Activated CD4-positive, alpha-beta T cell treated with anti-CD3 and anti-CD28 coated beads, Interleukin-2, amount 10 ng/mL, durations not matched to agents 24 days and 14 days (primary cell): Measurements from ENCODE around the gene RCL1. TPM values are rescaled to one million over a fixed set of nuclear protein-coding genes. Genes with fewer than 3 reads are reported as not detected.
"Not testable (repeated sequence)": the region's sequence is repeated elsewhere in the genome, so short reads cannot be mapped to it uniquely, and the experiment has no call there.

Source experiments
- DNase-seq: peaks from one replicate; pipeline ENCODE4 v3.0.0; 2022
- H3K27ac Mint-ChIP-seq: one replicate; pipeline ENCODE4 v1.8.0; 2022; ENCODE audit warnings: mild to moderate bottlenecking, mixed read lengths
- H3K27me3 Mint-ChIP-seq: one replicate; pipeline ENCODE4 v1.8.0; 2022; ENCODE audit warnings: mixed read lengths
- H3K36me3 Mint-ChIP-seq: one replicate; pipeline ENCODE4 v1.8.0; 2022; ENCODE audit warnings: low read depth, mild to moderate bottlenecking, mixed read lengths
- H3K4me1 Mint-ChIP-seq: one replicate; pipeline ENCODE4 v1.8.0; 2021; ENCODE audit warnings: mixed read lengths
- H3K4me3 Mint-ChIP-seq: one replicate; pipeline ENCODE4 v1.8.0; 2022; ENCODE audit warnings: mild to moderate bottlenecking, moderate library complexity, mixed read lengths
- H3K9me3 Mint-ChIP-seq: one replicate; pipeline ENCODE4 v1.8.0; 2021; ENCODE audit warnings: mixed read lengths
- intact Hi-C: fragments of 100-400 bp; cut with micrococcal nuclease; formaldehyde crosslinking; loops from one replicate; pipeline ENCODE4 v1.15.1; 2023
- total RNA-seq: library from RNA; stranded (reverse); gene quantifications from 2 replicates; pipeline ENCODE4 v1.2.3, GENCODE V29; 2022

Gene RCL1
- total RNA-seq, 1 donor from 2014 or later, result 44.6 TPM

DNA sequence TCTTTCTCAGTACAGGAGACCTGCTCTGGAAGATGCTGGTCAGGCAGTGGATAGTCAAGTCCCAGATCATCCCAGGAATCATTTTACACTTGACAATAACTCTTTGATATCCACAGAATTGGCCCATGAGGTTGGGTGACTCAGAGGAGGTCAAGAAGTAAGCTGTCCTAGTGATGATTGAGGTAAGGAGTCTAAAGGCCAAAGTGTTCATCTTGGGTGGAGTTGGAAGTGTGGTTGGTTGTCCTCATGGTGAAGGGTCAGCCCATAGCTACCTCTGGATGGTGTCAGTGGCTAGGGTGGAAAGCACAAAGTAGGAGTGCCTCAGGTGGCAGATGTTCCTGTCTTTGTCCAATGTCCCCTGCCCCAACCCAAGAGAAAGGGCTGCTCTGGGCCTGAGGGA, 24.1 kb upstream of the RCL1 start:
- Mint-ChIP-seq H3K36me3 (no peaks in the 10 kb centered on the region), H3K27me3 (no peaks in the 10 kb centered on the region), H3K4me3 (no peak overlapping the region), H3K9me3 (no peaks in the 10 kb centered on the region), H3K27ac (no peak overlapping the region), H3K4me1 (peaks cover 7% of the 10 kb centered on the region)
- intact Hi-C loops, result loop anchor here (10.0 kb wide), 1 partner anchor 306 kb away; no protein-coding TSS in a partner anchor
- no peak for DNase-seq

DNA sequence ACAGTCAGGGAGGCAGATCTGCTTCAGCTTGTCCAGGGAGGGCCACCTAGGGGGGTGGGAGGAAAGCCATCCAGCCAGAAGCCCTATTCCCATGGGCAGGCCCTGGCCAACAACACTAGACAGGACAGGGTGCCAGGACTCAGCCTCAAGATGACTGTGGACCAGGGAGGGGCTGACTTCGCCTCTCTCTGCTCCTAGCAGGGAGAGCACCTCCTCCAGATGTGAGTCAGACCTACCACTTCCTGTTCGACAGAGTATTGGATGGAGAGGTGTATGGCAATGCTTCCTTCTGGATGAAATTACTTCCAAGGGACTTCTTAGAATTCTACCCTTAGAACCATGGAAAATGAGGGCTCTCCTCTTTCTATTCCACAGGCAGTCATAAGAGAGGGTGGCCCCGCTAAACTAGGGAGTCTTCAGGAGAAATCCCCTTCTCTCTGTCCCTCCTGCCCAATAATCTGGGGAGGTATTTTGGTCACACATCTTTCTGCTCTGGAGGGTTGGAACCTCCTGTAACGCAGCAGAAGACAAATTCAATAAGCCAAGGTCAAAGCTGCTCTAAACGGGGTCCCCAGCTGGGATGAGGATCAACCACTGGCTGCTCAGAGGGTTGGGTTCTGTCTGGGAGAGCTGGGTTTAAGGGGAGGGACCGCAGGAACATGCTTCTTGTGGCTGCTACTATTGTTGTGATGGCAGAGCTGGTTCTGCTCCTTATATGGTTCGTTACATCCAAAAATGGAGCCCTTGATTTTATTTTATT, 23.2 kb upstream of the RCL1 start:
- intact Hi-C loops, result loop anchor here (10.0 kb wide), 1 partner anchor 305 kb away; no protein-coding TSS in a partner anchor
- DNase-seq, result no peak

DNA sequence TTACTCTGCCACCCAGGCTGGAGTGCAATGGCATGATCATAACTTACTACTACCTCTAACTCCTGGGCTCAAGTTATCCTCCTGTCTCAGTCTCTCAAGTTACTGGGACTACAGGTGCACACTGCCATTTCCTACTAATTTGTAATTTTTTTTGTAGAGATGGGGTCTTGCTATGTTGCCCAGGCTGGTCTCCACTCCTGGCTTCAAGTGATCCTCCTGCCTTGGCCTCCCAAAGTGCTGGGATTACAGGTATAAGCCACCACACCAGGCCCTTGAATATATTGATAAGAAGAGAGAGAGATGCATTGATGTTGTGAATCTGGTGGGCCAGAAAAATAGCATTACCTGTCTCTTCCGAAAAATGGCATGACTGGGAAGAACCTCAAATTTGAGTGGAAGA, 21.0 kb upstream of the RCL1 start:
- H3K9me3 Mint-ChIP-seq, result peaks cover 3% of the 10 kb centered on the region
- H3K27me3 Mint-ChIP-seq, result no peaks in the 10 kb centered on the region
- H3K27ac Mint-ChIP-seq, result no peak overlapping the region
- peaks cover 7% of the 10 kb centered on the region for H3K4me1 Mint-ChIP-seq
- intact Hi-C loops, result no loop called here
- H3K36me3 Mint-ChIP-seq, result no peaks in the 10 kb centered on the region
- DNase-seq, result no peak
- H3K4me3 Mint-ChIP-seq, result no peak overlapping the region

More for the DNA sequence above, 23.2 kb upstream of the RCL1 start:
- Mint-ChIP-seq H3K4me1 (peaks cover 7% of the 10 kb centered on the region), H3K27me3 (no peaks in the 10 kb centered on the region), H3K27ac (no peak overlapping the region), H3K36me3 (no peaks in the 10 kb centered on the region), H3K9me3 (no peaks in the 10 kb centered on the region), H3K4me3 (no peak overlapping the region)

DNA sequence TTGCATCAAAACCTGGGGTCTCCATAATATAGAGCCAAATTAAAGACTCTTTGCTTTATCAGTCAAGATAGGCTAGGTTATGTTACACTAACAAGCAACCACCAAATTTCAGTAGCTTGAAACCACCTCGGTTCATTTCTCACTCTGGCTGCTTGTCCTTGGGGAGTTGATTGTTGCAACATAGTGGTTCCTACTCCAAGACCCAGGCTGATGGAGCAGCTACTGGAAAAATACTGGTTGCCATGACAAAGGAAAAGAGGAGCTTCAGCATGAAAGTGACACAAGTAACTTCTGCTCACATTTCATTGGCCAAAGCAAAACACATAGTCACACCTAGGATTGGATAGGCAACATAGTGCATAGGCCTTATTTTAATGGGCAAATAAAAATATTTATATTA, 18.5 kb upstream of the RCL1 start:
- H3K4me1 Mint-ChIP-seq, result peaks cover 5% of the 10 kb centered on the region

DNA sequence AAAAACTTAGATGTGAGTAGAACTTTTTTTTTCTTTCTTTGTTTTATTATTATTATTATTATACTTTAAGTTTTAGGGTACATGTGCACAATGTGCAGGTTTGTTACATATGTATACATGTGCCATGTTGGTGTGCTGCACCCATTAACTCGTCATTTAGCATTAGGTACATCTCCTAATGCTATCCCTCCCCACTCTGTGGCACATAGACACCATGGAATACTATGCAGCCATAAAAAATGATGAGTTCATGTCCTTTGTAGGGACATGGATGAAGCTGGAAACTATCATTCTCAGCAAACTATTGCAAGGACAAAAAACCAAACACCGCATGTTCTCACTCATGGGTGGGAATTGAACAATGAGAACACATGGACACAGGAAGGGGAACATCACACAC, 17.8 kb upstream of the RCL1 start:
- H3K27me3 Mint-ChIP-seq, H3K36me3 Mint-ChIP-seq, H3K4me3 Mint-ChIP-seq, H3K4me1 Mint-ChIP-seq, H3K9me3 Mint-ChIP-seq, H3K27ac Mint-ChIP-seq, DNase-seq, intact Hi-C loops: not testable (repeated sequence)

More for the DNA sequence above, 18.5 kb upstream of the RCL1 start:
- Mint-ChIP-seq H3K27ac (no peak overlapping the region), H3K27me3 (no peaks in the 10 kb centered on the region), H3K36me3 (no peaks in the 10 kb centered on the region), H3K4me3 (no peak overlapping the region), H3K9me3 (peaks cover 3% of the 10 kb centered on the region)
- DNase-seq, result no peak
- intact Hi-C loops, result no loop called here

DNA sequence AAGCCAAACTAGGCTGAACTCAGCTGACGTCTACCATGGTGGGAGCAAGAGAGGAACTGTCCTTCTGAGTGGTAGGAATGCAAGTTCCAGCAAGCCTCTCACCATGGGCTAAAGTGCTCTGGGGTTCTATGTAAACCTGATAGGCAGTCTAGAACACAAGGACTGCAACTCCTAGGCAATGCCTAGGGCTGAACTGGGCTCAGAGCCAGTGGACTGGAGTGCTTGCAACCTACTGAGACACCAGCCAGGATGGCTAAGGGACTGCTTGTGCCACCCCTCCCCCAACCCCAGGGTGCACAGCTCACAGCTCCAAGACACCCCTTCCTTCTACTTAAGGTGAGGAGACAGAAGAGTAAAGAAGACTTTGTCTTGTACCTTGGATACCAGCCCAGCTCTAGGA, 12.1 kb upstream of the RCL1 start:
- Mint-ChIP-seq H3K4me3 (no peak overlapping the region), H3K27me3 (peaks cover 6% of the 10 kb centered on the region), H3K36me3 (no peaks in the 10 kb centered on the region), H3K27ac (no peak overlapping the region), H3K4me1 (no peaks in the 10 kb centered on the region), H3K9me3 (peaks cover 4% of the 10 kb centered on the region)
- DNase-seq, result no peak
- intact Hi-C loops, result no loop called here

DNA sequence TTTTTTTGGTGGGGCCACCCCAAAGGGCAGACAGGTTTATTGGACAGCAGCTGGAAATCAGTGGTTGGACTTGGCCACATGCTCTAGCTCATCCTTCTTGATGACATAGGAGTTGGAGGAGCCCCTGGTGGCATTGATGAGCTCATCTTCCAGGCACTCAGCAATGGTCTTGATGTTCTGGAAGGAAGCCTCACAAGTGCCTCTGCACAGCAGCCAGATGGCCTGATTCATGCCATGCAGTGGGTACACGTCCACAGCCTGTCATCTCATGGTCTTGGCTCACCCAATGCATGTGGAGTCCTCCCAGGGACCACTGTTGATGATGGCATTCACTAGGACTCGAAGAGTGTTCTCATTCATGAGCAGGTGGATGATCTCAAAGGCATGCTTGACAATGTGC, 11.3 kb upstream of the RCL1 start:
- H3K9me3 Mint-ChIP-seq, result peaks cover 4% of the 10 kb centered on the region
- peaks cover 6% of the 10 kb centered on the region for H3K27me3 Mint-ChIP-seq
- H3K4me1 Mint-ChIP-seq, result no peaks in the 10 kb centered on the region
- H3K36me3 Mint-ChIP-seq, result no peaks in the 10 kb centered on the region
- H3K4me3 Mint-ChIP-seq, result no peak overlapping the region
- no peak overlapping the region for H3K27ac Mint-ChIP-seq
- no peak for DNase-seq
- intact Hi-C loops, result no loop called here

DNA sequence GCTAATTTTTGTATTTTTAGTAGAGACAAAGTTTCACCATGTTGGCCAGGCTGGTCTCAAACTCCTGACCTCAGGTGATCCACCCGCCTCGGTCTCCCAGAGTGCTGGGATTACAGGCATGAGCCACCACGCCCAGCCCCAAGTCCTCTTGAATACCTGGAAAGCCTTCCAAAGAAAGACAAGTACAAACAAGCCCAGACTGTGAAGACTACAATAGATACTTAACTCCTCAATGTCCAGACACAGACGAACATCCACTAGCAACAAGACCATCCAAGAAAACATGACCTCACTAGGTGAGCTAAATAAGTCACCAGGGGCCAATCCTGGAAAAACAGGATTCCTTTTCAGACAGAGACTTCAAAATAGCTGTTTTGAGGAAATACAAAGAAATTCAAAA, 9.6 kb upstream of the RCL1 start:
- H3K4me1 Mint-ChIP-seq, DNase-seq, H3K9me3 Mint-ChIP-seq, H3K4me3 Mint-ChIP-seq, H3K36me3 Mint-ChIP-seq, intact Hi-C loops, H3K27ac Mint-ChIP-seq: not testable (repeated sequence)
- H3K27me3 Mint-ChIP-seq, result peaks cover 17% of the 10 kb centered on the region

DNA sequence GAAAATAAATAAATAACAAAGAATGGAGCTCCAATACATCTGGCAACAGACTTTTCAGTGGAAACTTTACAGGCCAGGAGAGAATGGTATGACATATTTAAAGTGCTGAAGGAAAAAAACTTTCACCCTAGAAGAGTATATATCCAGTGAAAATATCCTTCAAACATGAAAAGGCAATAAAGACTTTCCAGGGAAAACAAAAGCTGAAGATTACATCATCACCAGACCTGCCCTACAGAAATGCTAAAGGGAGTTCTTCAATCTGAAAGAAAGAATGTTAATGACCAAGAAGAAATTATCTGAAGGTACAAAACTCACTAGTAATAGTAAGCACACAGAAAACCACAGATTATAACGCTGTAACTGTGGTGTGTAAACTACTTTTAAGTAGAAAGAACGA, 8.3 kb upstream of the RCL1 start:
- Mint-ChIP-seq H3K4me1 (peaks cover 7% of the 10 kb centered on the region), H3K4me3 (no peak overlapping the region), H3K27me3 (peaks cover 16% of the 10 kb centered on the region), H3K9me3 (peaks cover 8% of the 10 kb centered on the region), H3K36me3 (no peaks in the 10 kb centered on the region), H3K27ac (no peak overlapping the region)
- no peak for DNase-seq
- intact Hi-C loops, result no loop called here

DNA sequence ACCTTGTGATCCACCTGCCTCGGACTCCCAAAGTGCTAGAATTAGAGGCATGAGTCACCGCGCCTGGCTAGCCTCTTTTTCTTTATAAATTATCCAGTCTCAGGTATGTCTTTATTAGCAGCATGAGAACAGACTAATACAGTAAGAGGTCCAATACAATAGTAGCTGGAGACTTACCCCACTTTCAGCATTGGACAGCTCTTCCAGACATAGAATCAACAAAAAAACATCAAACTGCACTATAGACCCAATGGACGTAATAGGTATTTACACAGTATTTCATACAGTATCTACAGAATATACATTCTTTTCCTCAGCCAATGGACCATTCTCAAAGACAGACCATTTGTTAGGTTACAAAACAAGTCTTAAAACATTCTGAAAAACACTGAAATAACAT, 6.1 kb upstream of the RCL1 start:
- Mint-ChIP-seq H3K9me3 (peaks cover 8% of the 10 kb centered on the region), H3K36me3 (no peaks in the 10 kb centered on the region), H3K27me3 (peaks cover 22% of the 10 kb centered on the region), H3K27ac (no peak overlapping the region), H3K4me1 (peaks cover 16% of the 10 kb centered on the region), H3K4me3 (no peak overlapping the region)
- intact Hi-C loops, result no loop called here
- DNase-seq, result no peak

DNA sequence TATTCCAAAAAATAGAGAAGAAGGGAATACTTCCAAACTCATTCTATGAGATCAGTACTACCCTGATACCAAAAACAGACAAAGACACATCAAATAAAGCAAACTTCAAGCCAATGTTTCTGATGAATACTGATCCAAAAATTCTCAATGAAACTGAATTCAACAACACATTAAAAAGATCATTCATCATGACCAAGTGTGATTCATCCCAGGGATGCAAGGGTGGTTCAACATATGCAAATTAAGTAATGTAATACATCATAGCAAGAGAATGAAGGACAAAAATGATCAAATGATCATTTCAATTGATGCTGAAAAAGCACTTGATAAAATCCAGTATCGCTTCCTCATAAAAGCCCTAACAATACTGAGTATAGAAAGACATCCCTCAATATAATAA, 4.9 kb upstream of the RCL1 start:
- Mint-ChIP-seq H3K4me1 (peaks cover 21% of the 10 kb centered on the region), H3K4me3 (no peak overlapping the region), H3K27ac (peak overlapping the region; percentile 39), H3K36me3 (no peaks in the 10 kb centered on the region), H3K9me3 (peaks cover 4% of the 10 kb centered on the region), H3K27me3 (peaks cover 22% of the 10 kb centered on the region)
- intact Hi-C loops, result no loop called here
- DNase-seq, result no peak

DNA sequence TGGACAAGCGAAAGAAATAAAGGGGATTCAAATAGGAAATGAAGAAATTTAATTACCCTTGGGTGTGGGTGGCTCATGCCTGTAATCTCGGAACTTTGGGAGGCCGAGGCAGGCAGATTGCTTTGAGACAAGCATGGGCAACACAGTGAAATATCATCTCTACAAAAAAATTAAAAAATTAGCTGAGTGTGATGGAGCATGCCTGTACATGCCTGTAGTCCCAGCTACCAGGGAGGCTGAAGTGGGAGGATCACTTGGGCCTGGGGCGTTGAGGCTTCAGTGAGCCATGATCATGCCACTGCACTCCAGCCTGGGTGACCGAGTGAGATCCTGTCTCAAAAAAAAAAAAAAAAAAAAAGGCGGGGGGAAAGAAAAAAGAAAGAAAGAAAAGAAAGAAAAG, 4.0 kb upstream of the RCL1 start:
- H3K4me3 Mint-ChIP-seq, result no peak overlapping the region
- intact Hi-C loops, result no loop called here
- H3K9me3 Mint-ChIP-seq, result peaks cover 4% of the 10 kb centered on the region
- DNase-seq, result no peak
- H3K27me3 Mint-ChIP-seq, result peaks cover 22% of the 10 kb centered on the region
- peaks cover 21% of the 10 kb centered on the region for H3K4me1 Mint-ChIP-seq
- H3K36me3 Mint-ChIP-seq, result no peaks in the 10 kb centered on the region
- no peak overlapping the region for H3K27ac Mint-ChIP-seq

DNA sequence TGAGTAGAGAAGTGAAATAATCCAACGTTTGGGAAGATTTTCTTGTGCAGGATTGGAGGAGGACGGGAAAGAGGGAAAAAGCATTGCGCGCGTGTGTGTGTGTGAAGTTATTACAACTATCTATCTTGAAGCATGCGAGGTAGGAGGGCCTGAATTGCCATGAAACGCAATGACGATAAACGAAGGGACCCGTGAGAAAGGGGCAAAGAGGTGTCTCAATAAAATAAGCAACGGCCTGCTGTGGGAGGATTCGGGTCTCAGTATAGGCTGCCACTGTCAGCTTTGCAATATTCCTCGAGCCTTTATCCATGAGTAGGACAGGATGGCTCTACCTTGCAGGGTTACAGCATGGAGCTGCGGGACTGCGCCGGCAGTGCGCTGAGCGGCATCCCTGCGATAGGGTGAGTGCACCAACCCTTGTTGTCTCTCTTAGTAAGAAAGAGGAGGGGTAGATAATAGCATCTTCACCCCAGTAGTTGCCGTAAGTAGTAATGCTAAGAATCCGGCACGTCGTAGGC, 631 bp upstream of the RCL1 start:
- Mint-ChIP-seq H3K36me3 (peaks cover 10% of the 10 kb centered on the region), H3K4me3 (peak overlapping the region; percentile 82), H3K9me3 (peaks cover 4% of the 10 kb centered on the region), H3K27ac (peak overlapping the region; percentile 79), H3K4me1 (peaks cover 46% of the 10 kb centered on the region), H3K27me3 (peaks cover 13% of the 10 kb centered on the region)
- intact Hi-C loops, result loop anchor here (1.0 to 5.0 kb wide), 8 partner anchors 29 to 1055 kb away; partner anchors contain the start of genes CDC37L1, JAK2 and RIC1
- DNase-seq, result no peak

DNA sequence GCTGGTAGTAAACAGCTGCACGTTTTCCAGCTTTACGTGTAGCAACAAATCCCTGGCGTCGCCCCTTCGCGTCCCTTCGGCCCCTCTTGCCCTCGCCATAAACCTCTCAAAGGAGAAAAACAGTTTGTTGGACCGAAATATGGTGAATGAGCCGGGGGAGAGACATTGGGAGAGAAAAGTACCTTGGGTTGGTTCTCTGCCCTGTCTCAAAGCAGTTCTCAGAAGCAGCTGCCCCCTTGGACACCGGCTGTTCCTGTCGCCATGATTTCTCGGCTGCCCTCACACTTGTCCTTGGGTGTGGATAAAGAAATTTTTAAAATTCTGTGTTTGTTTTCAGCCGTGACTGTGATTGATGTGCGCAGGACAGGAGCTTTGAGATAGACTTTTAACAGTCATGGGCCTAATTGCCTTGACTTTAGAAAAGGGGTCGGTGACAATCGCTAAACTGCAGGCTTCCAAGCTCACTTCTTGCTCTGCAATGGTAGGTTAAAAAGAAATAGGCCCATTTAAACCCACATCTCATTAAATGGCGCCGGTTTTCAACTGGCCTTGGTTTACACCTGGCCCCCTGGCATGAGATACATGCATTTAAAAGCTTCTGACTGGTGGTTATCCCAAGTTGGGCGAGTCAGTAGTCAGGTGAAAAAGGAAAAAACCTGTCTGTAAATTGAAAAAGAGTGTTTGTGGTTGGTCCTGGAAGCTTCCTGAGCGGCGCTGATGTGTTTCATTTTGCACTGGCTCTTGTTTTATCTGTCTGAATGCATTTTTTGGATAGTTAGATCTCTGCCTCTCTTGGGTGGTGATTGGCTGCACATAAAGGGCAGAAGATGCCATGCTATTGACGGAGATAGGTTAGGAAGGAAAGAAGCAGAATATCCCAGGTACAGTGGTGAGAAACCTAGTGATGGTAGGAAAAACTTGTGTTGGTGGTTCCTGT, 983 bp downstream of the RCL1 start:
- H3K4me1 Mint-ChIP-seq, result peaks cover 52% of the 10 kb centered on the region
- peaks cover 7% of the 10 kb centered on the region for H3K27me3 Mint-ChIP-seq
- DNase-seq, result peak; percentile 74
- H3K9me3 Mint-ChIP-seq, result no peaks in the 10 kb centered on the region
- intact Hi-C loops, result loop anchor here (2.0 to 5.0 kb wide), 6 partner anchors 31 to 1054 kb away; partner anchors contain the start of genes CDC37L1 and RIC1
- peak overlapping the region; percentile 63 for H3K27ac Mint-ChIP-seq
- peak overlapping the region; percentile 82 for H3K4me3 Mint-ChIP-seq
- H3K36me3 Mint-ChIP-seq, result peaks cover 13% of the 10 kb centered on the region
